Activated CD4-positive, alpha-beta T cell treated with anti-CD3 and anti-CD28 coated beads for 48 hours (primary cell): Measurements from ENCODE around the gene ZNF665.
"Not testable (repeated sequence)": the region's sequence is repeated elsewhere in the genome, so short reads cannot be mapped to it uniquely, and the experiment has no call there.

ENCODE experiments used
- DNase-seq: peaks from one replicate; pipeline ENCODE4 v3.0.0-alpha.2; 2020

ZNF665 gene

DNA sequence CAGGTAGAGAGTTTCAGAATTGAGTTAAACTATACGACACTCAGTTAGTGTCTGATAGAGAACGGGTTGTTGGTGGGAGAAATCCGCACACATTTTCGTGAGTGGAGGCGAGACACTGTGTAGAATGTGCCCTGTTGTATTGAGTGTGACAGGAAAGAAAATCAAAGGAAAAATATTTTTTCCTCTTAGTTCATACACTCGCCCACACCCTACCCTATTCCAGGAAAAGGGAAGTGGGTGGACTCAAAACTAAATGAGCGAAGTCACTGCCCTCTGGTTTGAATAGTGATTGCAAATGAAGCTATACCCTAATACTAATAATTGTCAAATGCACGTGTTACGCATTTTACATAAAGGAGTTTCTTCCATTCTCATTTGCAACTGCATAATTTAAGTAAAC lies 36.3 kb downstream of the ZNF665 start:
- no peak for DNase-seq

DNA sequence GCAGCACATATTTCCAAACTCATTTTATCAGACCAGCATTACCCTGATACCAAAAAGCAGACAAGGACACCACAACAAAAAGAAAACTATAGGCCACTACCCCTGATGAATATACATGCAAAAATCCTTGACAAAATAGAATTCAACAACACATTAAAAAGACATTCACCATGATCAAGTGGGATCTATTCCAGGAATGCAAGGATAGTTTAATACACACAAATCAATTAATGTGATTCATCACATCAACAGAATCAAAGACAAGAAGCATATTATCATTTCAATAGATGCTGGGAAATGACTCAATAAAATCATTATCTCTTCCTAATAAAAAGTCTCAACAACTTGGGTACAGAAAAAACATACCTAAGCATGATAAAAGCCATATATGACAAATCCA lies 45.5 kb downstream of the ZNF665 start:
- no peak for DNase-seq

DNA sequence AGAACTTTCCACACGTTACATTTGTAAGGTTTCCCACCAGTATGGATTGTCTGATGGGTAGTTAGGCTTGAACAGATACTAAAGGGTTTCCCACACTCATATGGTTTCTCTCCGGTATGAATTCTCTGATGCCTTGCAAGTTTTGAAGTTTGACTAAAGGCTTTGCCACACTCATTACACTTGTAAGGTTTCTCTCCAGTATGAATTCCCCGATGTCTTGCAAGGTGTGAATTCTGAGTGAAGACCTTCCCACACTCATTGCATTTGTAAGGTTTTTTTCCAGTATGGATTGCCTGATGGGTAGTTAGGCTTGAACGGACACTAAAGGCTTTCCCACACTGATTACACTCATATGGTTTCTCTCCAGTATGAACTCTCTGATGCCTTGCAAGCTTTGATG lies 52.8 kb downstream of the ZNF665 start:
- DNase-seq, result no peak

DNA sequence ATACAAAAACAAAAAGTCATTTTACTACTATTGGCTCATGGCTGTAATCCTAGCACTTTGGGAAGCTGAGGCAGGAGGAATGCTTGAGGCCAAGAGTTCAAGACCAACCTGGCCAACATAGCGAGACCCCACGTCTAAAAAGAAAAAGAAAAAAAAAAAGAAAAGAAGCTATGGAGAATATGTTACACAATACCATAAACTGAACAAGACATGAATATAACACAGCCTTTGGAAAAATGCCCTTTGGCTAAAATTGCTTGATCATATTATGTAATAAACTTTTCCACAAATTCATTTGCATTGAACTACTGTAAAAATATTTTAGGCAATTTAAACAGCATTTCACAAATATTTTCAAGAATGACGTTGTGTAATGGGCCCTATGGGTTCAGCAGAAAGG lies 56.7 kb downstream of the ZNF665 start:
- DNase-seq, result no peak

DNA sequence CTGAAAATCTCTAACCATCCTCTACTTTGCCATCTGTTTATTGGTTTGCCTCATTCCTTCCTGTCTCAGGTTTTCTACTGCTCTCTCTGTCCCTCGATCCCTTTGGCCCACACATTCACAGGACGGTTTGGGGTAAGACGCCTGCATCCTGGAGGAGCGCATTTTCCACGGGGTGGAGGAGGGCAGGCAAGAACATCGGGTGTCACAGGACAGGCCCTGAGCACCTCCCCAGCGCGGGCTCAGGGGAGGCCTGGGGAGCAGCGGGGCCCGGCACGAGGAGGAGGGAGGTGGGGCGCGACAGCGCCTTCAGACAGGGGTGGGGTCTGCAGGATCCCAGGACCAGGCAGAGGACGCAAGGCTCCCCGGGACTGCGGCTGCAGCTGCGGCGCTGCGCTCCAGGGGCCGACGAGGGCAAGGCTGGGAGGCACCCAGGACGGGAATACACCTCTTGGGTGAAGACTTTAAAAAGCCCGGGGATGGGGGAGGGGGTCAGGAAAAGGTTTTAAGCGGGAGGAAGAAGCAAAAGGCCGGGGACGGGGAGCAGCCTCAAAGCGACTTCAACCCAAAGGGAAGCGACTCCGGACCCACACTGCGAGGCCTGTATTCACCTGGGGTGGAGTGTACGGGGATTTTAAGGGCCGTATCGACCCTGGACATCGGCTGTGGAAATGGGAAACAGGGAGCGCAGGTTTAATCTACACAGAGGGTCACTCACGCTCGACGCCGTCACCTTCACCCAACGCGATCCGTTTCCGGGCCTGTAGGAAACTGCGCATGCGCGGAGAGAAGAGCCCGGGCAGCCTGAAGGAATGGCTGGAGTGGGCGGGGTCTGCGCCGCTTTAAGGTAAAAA lies 60.8 kb downstream of the ZNF665 start, which contains the start of gene ZNF415:
Gene ZNF415, minus strand, starts transcription at position 770 of the 851 bp plus-strand sequence. CDS start 10,234 bp downstream, outside the sequence.
- DNase-seq, result peak; percentile 64

DNA sequence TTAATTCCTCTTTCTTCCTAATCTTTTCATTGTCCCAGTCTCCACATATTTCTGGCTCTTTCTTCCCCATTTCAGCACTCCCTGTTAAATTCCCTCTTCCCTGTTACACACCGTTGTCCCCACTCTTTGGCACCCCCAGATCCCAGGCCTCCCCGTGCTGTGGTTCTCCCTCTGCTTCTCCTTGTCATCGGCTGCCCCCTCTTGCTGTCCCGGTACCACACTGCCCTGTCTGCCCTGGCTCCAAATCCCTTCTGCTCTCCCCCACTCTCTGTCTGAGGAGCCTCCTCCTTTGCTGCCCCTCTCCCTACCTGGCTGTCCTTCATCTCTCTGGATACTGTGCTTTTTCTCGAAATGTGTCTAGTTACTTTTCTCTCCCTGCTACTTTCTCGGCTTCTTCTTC lies 61.4 kb downstream of the ZNF665 start:
- no peak for DNase-seq

DNA sequence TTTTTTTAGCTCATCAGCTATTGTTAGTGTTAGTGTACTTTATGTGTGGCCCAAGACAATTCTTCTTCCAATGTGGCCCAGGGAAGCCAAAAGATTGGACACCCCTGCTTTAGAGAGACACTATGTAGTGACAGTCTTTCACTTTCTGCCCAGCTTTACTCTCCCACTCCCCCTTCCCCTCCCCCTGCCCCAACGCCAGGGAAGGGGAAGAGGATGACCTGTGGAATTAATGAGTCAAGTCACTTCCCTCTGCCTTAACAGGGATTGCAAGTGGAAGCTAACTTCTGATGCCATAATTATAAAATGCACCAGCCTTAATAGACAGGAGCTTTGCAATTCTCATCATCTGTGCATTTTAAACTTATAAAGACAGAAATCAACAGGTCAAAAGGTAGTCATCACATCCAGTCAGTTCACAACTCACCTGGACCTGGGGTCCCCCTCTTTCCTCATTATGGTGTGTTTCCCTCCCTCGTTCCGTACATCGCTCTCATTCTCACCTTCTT lies 62.0 kb downstream of the ZNF665 start:
- DNase-seq, result no peak

DNA sequence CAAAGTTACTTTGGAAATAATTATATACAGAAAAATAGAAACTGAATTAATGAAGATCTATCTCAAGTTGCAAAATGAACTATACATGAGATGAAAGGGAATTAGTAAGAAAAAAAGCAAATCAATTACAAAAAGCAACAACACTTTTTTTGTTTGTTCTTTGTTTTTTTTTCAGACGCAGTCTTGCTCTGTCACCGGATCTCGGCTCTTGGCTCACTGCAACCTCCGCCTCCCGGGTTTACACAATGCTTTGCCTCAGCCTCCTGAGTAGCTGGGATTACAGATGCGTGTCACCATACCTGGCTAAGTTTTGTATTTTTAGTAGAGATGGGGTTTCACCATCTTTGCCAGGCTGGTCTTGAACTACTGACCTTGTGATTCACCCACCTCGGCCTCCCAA lies 62.7 kb downstream of the ZNF665 start:
- DNase-seq, result no peak

DNA sequence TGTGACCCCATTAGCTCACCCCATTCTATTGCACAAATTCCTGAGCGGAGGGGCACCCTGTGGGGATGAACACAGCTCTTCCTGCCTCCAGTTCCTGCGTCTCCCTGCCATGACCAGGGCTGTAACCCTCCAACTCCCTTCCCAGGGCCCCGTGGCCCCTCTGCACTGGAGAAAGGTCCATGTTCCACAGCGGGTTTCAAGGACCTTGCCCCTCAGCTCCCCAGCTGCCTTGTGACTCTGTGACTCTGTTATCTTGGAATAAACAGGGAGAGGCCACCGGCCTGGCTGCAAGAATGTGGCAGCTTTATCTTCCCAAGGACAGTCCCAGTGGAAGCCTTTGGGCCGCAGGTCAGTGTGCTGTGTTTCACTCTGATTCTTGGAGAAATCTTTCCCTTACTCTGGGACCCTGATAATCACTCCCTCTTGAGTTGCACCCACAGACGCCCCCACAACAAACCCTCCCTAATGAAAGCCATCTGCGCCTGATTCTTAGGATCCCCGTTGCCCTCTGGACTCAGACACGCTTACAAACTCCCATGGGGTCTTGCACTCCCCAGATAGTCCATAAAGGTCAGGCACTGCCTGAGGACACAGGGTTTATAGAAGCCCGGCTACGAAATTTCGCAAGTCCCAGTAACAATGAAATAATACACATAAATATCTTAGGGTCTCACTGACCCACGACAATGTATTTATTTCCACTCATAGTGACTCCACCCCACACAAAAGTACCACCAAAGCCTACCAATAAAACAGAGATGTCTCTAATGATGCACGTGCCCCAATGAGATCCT lies 66.2 kb downstream of the ZNF665 start:
- DNase-seq, result not testable (repeated sequence)

DNA sequence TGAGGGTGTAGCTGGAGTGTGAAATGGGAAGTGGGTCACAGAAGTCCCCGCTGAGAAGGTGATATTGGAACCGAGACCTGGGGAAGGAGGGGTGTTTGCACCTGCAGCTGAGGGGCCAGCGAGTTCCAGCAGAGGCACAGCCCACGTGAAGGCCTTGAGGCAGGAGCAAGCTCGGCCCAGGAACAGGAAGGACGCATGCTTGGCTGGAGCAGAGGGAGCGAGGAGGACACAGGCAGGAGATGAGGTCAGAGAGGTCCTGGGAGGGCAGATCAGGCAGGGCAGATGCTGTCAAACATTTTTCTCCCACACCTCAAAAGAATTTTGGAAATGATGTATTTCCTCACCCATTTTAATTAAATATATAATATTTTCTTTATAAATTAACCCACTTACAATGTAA lies 69.8 kb downstream of the ZNF665 start:
- no peak for DNase-seq
